Activated gamma-delta T cell (primary cell): Measurements from ENCODE around the gene LARGE1.

Experiments used
- DNase-seq: peaks from one replicate; lab custom pipeline; 2025; lab: John Stamatoyannopoulos, UW

LARGE1 gene

DNA sequence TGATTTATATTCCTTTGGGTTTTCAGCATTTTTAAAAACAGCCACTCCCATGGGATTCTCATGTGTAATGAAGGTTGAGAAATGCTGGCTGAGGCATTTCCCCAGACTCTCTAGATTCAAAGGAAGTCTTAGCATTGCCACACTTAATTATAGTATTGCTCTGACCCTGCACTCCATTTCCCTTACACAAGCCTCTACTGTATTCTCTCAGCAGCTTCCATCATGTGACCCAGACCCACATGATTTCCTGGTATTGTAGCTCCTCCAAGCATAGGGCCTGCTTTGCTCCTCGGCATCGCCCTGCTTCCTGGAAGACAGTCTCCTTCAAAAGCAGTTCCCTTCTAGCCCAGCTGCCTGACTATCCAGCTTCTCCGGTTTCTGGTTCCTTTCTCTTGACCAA, 261.5 kb downstream of the LARGE1 start:
- DNase-seq: no peak

DNA sequence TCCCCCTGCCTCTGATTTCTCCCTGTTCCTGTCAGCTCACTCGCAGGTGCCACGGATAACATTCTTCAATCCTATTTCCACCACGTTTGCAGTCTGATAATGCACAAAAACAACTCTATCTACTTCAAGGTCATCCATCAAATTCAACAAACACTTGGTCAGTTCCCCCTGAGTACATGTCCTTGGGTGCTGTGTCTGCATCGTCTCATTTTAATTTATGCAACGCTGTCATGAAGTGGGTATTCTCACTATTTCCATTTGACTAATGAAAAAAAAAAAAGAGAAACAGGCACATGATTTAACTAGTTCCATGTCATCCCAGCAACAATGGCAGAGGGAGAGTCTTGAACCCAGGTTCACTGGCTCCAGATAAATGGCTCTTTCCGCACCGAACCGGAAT, 262.6 kb downstream of the LARGE1 start:
- DNase-seq: no peak

DNA sequence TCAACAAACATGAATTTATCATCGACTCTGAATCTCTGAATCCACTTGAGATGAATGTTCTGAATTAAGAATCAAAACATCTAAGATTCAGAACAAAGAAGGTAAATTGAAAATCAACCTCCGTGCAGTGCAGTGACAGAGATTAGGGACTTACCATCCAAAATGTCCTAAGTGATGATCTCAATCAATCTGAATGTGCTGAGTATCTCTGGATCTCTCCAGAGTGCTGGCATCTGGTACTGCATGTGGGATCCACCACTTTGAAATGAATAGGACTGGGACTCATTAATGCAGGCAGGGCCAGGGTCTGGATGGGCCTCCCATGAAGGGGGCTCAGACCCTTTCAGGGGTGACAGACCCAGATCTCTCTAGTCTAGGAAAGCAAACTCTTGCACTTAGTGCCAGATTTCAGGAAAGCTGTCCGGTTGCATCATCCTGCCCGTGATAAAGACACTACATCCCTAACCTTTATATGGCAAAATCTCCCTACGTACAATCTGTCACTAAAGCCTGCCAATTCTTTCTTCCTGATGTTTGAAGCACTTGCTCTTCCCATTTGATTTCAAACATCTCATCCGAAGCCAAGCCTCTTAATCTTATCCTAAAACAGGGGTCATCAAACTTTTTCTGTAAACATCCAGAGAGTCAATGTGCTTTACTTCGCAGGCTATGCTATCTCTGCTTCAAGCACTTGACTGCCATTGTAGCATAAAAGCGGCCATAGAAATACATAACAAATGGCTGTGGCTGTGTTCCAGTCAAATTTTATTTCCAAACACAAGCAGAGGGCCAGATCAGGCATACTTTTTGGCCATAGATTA, 263.3 kb downstream of the LARGE1 start:
- DNase-seq: no peak

- no peak for DNase-seq
These were observed 265.9 kb downstream of the LARGE1 start for GRCh38 chr22:33654173-33654895.

DNA sequence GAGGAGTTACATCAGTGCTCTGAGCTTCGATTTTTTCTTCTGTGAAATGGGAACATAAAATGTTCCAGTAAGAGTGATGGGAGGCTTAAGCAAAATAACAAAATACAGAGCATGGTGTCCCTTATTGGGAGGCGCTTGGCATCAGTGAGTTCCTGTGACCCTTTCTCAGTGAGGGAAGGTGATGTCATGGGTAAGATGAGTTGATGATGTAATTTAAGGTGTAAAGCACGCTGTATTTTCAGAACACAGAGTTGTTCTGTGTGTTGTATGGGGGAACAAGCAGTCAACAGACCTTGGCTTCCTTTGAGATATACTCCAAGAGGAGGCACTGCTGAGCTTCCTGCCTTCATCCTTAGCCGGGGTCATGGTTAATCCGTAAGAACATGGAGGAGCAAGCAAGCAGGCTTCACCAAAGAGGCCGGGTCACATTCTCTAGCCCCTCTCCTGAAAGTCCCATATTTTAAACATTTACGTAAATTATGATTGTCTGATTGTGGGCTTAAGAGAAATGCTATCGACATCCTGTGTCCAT, 266.7 kb downstream of the LARGE1 start:
- DNase-seq: no peak

DNA sequence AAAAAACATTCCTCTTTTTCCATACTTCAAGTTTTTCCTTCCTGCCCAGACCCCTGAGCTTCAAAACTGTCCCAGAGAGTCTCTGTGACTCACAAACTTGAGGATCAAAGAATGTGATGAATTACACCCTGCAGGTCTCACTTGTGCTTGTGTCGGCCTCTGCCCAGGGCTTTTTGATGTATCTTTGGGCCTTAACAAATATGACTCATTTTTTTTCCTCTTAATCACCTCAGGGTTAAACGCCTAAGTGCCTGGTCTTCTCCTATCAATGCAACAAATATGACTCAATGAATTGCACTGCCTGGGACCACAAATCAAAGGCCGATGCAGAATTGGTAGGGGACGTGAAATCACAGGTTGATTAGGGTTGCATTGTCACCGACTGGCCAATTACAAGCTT, 267.7 kb downstream of the LARGE1 start:
- DNase-seq: no peak

- DNase-seq: no peak
These were observed 270.0 kb downstream of the LARGE1 start for GRCh38 chr22:33650244-33650643.

- DNase-seq: no peak
These were observed 271.8 kb downstream of the LARGE1 start for GRCh38 chr22:33648478-33648877.

DNA sequence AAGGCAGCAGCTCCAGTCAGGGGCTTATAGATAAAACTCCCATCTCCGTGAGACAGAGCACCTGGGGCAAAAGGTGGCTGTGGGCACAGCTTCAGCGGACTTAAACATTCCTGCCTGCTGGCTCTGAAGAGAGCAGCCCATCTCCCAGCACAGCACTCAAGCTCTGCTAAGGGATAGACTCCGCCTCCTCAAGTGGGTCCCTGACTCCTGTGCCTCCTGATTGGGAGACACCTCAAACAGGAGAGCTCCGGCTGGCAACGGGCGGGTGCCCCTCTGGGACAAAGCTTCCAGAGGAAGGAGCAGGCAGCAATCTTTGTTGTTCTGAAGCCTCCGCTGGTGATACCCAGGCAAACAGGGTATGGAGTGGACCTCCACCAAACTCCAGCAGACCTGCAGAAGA, 279.4 kb downstream of the LARGE1 start:
- no peak for DNase-seq

DNA sequence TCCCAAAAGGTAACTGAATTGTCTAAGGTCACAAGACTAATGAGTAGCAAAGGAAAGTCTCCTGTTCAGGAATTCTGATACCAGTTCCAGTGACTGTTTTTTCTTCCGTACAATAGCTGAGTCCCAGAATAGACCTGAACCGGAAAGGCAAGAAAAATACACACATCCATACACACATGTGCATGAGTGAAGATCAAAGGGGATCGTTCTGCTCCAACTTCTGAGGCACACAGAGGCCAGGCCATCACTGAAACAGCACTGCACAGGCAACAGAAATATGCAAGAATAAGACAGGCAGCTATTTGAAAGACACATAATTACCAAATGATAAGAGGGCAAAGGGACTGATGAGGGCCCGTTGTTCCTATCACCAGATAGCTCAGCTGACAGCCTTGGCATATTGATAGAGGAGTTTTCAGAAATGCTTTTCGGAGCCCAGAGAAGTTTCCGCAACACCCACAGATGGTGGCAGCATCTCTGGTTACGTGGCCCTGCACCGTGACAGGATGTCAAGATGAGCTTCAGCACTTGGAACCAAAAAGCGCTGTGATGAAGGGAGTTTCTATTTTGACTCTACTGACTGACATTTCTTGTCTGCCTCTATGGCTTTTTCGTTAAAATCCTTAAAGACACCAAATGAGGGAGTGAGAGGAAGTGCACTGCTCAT, 280.6 kb downstream of the LARGE1 start:
- no peak for DNase-seq

DNA sequence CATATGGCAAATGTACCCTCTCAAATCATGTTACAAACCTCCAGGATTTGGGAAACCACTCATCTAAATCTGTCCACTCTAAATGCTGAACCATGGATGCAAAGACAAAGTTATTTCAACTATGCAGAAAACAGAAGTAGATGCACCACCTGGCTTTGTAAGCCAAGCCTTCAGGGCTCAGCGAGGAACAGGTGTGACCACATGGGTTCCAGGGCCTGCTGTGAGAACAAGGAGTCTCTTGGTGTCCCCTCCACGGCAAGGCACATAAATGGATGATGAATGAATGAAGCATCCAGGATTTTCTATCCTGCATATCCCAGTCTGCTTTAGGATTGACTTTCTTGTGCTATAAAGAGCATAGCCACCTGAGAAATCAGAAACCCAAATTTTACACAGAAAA, 284.5 kb downstream of the LARGE1 start:
- DNase-seq: no peak

DNA sequence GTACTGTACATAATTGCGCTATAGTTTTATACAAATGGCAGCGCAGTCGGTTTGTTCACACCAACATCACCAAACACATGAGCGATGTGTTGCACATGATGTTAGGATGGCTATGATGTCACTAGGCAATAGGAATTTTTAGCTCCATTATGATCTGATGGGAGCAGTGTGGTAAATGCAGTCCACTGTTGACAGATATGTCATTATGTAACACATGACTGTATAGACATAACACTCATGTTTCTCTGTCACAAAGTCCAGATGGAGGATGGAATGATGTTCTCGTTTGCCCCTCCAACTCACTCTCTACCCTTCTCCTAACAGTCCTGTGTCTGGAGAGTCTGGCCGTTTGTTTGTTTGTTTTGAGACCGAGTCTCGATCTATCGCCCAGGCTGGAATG, 288.5 kb downstream of the LARGE1 start:
- no peak for DNase-seq

- DNase-seq: no peak
These were observed 294.3 kb downstream of the LARGE1 start for GRCh38 chr22:33625959-33626358.

DNA sequence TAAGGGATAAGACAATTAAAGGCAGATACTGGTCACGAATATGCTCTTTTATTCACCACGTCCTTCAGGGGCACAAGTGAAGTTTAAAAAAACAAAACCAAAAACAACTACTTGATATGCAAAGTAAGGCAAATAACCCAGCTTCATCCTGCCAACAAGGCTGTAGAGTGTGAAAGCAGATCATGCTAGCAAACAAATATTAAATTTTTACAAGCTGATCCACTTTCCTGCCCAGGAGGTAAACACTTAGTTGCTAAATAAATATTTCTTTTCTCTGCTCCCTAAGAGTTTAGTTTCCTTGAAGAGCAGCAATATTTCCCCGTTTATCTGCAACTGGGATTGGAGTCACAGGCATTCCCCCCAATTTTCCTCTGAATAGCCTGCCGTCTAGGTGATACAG, 300.2 kb downstream of the LARGE1 start:
- no peak for DNase-seq

- DNase-seq: no peak
These were observed 313.8 kb downstream of the LARGE1 start for GRCh38 chr22:33606504-33606903.

DNA sequence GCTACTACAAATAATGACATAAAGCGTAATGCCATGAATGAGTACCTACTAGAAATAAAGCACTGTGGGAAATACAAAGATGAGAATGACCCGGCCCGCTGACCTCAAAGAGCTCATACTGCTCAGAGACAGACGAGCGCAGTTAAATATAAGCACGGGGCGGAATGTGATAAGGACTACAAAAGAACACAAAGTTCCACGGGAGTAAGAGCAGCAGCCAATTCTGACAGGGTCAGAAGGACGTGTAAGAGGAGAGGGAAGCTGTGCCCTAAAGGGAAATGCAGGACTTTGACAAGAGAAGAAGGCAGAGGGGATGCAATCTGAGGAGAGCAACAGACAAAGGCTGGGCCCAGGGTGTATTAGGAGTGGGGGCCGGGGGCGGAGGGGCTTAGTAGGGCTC, 314.6 kb downstream of the LARGE1 start:
- DNase-seq: no peak

GRCh38 chr22:33605221-33605620, 315.1 kb downstream of the LARGE1 start:
- DNase-seq: no peak

DNA sequence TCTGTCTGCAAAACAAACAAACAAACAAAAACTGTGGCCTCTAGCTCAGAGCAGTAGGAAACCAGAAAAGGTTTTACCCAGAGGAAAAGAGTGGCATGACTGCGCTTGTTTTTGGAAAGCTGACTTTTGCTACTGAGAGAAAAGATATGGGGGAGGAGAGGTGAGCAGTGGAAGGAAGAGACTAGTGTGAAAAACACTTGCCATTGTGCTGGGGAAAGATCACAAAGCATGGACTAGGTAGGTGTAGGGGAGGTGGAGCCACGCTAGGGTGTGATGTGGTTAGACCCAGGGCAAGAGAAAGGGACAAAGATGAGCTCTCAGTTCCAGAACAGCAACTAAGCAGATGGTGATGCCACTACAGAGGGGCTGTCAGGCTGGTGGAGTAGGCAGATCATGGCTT, 319.2 kb downstream of the LARGE1 start:
- no peak for DNase-seq

GRCh38 chr22:33600595-33600994, 319.7 kb downstream of the LARGE1 start:
- DNase-seq: no peak

- DNase-seq: no peak
These were observed 320.2 kb downstream of the LARGE1 start for GRCh38 chr22:33600113-33600512.

GRCh38 chr22:33599596-33599995, 320.7 kb downstream of the LARGE1 start:
- DNase-seq: no peak

GRCh38 chr22:33598821-33599220, 321.5 kb downstream of the LARGE1 start:
- no peak for DNase-seq
